HTR-8/SVneo (cell line): ENCODE measurements around the gene TCFL5.
A peak's percentile ranks its signal among the peaks of the same experiment; 100 is the strongest.

Experiments used
- DNase-seq: peaks from one replicate; pipeline ENCODE4 v3.0.0; 2011; ENCODE audit warnings: low spot score, mixed read lengths; ENCODE audit not compliant: insufficient read length
- FAIRE-seq: peaks from 2 replicates; lab custom pipeline; 2011; peaks lifted over from hg19 to GRCh38; lab: Jason Lieb, UNC

TCFL5 gene

DNA sequence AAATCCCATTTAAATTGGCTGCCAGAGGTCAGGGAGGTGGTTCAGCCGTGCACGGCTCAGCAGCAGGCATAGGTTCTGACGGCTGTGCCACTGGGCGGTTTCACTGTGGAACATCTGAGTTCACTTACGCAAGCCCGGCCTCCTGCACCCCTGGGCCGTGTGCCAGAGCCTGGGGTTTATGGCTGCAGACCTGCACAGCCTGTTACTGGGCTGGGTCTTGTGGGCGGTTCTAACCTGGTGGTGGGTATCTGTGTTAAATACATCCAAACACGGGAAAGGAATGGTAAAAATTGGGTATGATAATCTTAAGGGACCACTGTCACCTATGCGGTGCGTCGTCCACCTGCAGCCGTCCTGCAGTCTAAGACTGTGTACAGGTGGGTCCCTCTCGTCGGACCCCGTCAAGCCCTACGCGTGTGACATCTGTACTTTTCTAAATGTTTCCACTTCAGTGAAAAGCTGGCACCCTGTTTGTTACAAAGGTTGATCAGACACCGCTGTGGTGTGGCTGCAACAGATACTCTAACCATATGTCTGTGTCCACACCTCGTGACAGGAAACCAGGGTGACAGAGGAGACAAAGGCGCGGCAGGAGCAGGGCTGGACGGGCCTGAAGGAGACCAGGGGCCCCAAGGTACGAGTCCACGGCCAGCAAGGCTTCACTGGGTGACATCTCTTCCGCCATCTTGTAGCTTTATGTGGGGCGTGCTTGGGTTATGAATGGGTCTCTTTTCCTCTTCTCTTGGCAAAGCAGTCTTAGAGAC is 23.3 kb downstream of the TCFL5 start:
- FAIRE-seq (peak; percentile 20), DNase-seq (no peak)

DNA sequence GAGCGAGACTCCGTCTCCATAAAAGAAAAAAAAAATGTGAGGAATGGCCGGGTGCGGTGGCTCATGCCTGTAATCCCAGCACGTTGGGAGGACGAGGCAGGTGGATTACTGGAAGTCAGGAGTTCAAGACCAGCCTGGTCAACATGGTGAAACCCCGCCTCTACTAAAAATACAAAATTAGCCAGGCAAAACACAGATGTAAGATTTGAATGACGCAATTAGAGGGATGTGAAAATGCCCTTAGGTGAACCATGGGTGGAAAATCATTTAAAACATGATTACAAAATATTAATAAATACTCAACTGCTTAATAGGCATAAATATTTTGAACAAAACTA is 23.9 kb downstream of the TCFL5 start:
- FAIRE-seq (no peak), DNase-seq (no peak)

DNA sequence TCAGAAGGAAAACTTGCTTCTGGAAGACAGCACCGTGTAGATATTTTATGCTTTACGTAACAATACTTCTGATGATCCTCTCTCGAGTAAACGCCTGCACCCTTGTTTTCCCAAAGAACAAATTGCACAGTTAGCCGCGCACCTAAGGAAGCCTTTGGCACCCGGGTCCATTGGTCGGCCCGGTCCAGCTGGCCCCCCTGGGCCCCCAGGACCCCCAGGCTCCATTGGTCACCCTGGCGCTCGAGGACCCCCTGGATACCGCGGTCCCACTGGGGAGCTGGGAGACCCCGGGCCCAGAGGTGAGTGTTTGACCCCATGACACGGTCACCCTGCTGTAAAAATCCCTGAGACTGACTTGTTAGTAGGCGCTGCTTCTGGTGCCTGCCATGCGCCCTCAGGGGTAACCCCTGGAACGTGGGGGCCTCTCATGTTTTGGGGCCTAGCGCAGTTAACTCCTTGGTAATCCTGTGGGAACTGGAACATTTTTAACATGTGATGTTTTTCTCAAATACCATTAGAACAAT is 24.6 kb downstream of the TCFL5 start:
- no peak for FAIRE-seq
- DNase-seq: no peak

DNA sequence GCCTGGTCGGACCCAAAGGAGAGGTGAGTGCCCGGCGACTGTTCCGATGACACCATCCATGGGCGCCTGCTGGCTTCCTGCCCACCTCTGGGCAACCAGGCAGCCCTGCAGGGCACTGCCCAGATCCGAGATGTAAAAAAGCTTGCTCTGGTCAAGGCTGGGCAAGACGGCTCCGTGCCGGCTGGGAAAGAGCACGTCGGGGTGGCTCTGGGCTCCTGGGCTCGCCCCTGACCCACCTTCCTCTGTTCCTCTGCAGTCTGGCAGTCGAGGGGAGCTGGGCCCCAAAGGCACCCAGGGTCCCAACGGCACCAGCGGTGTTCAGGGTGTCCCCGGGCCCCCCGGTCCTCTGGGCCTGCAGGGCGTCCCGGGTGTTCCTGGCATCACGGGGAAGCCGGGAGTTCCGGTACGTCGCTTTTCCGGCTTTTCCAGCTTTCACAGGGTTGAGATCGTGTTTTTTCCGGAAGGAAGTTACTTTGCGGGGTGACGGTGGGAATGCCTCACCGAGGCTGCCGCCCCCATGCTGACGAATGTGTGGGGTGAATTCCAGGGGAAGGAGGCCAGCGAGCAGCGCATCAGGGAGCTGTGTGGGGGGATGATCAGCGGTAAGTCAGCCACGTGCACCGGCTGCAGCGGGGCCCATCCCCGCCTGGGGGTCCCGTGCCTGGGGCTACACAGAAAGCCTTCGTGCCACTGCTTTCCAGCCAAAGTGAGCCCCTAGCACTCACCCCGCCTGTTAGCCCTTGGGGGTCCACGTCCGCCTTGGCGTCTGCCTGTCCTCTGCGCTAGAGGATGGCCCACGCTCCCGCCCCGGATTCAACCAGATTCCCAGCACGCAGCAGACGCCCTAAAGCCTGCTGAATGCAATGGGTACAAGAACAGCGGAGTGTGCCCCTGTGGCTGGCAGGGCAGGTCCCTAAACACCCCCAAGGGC is 25.4 kb downstream of the TCFL5 start:
- FAIRE-seq: peak; percentile 23
- no peak for DNase-seq

DNA sequence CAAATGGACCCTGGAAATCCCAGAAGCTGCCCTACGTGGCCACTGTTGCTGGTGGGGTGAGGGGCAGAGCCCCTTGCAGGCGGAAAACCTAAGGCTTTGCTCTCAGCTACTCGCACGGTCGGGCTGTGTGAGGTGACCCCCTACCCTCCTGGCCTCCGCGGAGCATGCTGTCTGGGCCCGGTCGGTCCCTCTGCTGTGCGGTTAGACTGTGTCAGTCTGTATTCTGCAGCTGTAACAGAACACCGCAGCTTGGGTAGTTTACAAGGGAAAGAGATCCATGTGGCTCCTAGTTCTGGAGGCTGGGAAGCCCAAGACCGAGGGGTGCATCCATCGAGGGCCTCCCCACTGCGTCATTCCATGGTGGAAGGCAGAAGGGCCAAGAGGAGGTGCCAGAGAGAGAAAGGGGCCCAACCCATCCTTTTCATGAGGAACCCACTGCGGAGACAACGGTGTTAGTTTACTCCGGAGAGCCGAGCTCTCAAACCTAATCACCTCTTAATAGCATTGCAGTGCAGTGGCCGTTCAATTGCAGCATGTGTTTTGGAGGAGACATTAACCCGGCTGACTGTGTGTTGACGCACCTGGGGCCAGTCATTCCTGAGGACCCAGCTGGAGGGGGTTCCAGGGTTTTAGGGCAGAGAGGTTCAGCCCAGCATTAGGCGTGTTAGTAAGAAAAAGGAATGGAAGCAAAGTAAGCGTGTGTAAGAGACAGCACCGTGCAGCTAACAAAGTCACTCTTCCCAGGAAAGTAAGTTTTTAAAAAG is 26.5 kb downstream of the TCFL5 start:
- peak; percentile 48 for FAIRE-seq
- DNase-seq: no peak

DNA sequence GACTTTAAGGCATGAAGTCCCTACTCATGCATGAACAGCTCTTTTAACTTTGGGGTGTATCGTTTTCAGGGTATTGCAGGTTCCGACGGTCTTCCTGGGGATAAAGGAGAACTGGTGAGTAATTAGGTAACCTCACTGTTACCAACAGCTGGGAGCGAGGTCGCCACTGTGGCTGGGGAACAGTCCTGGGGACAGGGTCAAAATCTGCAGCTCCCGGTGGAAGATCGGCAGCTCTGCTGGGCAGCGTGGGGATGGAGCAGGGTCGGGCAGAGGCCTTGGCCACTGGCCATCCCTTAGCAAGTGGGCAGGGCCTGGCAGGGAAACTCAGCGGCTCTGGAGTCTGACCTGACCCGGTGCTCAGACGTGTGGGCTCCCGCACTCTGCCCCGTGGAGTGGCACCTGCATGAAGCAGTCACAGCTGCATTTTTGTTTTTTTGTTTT is 28.7 kb downstream of the TCFL5 start:
- DNase-seq (no peak), FAIRE-seq (peak; percentile 66)

DNA sequence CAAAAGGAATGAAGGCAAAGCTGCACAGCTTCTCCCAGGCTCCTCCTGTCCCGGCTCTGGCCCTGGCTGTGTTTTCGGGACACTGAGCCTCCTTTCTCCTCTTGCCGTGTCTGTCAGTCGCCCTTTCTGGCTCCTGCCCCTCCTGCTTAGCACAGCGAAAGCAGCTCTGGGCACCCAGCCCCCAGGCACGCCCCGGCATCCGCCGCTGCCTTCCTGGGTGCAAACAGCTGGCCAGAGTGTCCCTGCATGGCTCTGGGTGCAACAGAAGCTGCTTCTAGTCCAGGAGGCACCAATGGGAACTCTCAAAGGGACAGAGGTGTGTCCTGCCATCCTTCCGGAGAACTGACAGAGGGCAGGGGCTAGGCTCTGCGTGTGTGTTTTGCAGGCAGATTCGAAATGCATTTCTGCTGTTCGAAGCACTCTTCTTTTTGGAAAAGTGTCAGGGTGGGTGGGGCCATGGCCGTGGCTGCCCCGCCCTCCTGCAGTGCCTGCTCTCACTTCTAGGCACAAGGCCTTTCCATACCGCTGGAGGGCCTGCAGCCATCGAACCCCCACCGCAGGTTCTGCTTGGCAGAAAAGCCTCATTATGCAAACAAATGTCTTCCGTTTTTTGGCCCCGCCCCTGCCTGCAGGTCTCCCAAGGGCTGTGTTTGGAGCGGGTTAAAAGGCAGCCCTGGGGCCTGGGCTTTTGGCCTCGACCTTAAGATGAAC is 29.3 kb downstream of the TCFL5 start:
- FAIRE-seq: no peak
- no peak for DNase-seq

DNA sequence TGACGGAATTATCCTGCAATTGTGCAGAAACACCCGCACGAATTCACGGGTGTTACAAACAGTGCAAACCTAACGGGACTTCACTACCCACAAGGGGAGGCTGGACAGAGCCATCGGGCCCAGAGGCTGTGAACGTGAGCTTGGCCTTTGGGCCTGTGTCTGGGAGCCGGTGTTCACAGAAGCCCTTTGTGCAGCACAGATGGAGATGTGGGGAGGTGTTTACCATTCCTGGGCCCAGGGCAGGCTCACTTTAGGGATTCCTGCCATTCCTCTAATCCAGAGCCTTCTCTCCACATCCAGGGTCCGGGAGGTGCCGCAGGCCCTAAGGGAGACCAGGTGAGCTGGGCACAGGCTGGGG is 29.8 kb downstream of the TCFL5 start:
- DNase-seq: no peak
- FAIRE-seq: no peak

DNA sequence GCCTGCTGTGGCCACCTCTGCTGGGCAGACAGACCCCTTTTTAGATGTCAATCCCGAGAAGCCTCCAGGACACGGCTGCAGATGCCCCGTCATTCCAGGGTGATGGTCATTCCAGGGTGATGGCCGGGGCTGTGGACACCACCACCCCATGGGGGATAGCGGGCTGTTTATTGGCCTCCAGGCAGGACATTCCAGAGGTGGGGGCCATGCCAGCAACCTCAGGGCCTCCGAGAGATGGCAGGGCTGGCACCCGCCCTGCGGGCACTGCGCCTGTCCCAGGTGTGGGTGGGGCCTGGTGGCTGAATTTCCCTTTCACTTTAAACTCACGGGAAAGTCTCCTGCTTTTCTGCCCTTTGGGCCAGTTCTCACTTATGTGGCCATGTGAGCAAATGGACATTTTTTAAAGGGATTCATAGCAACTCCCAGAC is 30.2 kb downstream of the TCFL5 start:
- FAIRE-seq (peak; percentile 23), DNase-seq (no peak)

DNA sequence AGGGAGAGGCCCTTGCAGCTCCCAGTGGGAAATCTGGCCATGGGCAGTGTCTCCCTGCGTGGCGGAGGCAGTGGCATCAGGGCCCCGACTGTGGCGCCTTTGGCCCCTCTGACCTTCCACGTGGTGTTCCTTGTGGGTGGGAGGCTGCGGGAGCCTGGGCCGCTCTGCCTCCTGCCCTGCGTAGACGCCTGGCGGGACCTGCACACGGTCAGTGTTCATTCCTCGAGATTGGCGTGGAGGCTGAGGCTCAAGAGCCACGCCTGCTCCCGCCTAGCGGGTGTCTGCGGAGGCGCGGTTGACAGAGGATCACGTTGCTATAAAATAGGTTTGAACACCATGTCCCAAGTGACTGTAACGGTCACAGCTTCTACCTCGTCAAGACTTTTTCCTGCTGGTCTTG is 30.8 kb downstream of the TCFL5 start:
- FAIRE-seq (peak; percentile 83), DNase-seq (no peak)

DNA sequence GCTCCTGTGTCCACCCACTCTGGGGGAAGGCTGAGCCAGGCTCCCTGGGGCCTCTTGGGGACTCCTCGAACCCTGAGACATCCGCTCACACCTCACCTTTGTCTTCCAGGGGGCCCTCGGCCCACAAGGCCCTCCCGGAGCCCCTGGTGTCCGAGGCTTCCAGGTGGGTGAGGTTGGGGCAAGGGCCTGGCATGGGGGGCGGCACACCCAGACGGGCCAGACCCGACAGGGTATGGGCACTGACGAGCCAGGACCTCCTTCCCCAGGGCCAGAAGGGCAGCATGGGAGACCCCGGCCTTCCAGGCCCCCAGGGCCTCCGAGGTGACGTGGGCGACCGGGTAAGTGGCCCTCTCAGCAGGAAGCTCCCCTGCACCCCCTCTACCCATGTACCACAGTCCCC is 31.4 kb downstream of the TCFL5 start:
- no peak for FAIRE-seq

DNA sequence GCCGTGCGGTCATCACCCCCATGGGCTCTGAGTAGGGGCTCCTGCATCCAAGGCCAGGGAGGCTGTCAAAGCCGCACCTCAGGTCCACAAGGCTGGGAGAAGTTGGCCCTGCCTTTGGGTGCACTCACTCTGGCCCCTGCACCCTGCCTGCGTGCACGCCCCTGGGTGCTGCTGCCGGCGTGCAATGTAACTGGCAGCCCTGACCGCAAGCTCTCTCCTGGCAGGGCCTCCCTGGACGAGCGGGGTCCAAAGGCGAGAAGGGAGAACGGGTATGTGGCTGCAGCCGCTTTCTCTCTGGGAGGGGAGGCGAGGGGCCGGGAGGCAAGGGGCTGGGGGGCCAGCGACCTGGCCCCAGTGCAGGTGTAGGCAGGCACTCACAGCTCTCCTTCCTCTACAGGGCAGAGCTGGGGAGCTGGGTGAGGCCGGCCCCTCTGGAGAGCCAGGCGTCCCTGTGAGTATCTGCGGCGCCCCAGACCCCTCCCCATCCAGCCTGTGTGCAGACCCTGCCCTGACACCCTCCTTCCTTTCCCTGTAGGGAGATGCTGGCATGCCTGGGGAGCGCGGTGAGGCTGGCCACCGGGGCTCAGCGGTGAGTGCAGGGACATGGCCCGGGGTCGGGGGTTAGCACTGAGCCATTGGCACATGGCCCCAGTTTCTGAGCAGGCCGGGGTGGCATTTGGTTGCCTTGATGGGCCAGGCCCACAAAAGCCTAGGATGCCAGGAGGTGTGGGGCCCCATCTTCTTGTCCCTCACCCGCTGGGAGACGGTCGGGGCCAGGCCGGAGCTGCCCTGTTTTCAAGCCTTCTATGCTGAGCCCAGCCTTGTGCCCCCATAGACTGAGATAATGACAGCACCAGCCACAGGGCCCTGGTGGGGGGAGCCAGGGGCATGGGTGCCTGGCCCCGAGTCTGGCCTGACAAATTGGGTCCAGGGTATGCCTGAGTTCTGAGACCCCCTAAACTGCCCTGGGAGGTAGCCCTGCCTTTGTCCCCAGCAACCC is 32.1 kb downstream of the TCFL5 start:
- DNase-seq: no peak
- FAIRE-seq: peak; percentile 82

More for the DNA sequence above, 31.4 kb downstream of the TCFL5 start:
- DNase-seq: no peak

DNA sequence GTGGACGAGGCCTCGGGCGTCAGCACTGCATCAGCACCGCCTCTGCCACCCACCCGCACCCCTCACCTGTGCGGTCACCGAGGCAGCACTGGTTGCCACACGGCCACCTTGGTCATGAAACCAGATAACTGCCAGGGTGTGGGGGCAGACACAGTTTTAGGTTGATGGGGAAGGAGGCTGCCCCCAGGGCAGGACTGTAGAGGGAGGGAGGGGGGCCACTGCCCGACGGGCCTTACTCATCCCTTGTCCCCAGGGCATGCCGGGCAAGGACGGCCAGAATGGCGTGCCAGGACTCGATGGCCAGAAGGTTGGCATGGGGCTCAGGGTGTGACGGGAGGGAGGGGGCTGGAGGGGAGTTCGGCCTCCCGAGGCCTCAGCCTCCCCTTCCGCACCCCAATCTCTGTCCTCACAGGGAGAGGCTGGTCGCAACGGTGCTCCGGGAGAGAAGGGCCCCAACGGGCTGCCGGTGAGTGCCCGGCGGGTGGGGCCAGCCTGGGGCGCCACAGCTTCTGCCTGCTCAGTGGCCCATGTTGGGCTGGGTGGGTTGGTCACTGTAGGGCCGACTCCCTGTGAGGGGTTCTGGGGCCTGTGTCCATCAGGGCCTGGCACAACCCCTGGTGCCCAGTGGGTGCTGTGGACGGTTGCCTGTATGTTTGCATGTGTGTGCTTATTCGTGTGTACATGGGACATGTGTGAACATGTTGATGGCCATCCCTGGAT is 33.0 kb downstream of the TCFL5 start:
- peak; percentile 65 for FAIRE-seq
- DNase-seq: no peak

DNA sequence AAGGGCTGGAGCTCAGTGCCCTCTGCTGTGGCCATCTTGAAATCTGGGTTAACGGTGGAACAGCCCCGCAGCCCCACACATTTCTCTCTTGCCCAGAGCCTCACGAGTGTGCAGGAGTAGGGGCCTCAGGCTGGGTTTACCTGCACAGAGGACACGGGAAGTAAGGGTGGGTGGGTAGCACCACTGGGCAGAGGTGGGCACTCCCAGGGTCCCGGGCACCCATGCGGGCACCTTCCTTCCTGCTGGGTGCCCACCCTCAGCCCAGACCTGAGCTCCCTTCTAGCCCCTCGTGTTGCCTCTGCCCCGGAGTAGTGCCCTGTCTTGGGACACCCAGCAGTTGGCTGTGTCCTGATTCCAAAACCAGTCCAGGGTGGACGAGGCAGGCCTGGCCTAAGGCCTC is 33.6 kb downstream of the TCFL5 start:
- FAIRE-seq (no peak), DNase-seq (no peak)

DNA sequence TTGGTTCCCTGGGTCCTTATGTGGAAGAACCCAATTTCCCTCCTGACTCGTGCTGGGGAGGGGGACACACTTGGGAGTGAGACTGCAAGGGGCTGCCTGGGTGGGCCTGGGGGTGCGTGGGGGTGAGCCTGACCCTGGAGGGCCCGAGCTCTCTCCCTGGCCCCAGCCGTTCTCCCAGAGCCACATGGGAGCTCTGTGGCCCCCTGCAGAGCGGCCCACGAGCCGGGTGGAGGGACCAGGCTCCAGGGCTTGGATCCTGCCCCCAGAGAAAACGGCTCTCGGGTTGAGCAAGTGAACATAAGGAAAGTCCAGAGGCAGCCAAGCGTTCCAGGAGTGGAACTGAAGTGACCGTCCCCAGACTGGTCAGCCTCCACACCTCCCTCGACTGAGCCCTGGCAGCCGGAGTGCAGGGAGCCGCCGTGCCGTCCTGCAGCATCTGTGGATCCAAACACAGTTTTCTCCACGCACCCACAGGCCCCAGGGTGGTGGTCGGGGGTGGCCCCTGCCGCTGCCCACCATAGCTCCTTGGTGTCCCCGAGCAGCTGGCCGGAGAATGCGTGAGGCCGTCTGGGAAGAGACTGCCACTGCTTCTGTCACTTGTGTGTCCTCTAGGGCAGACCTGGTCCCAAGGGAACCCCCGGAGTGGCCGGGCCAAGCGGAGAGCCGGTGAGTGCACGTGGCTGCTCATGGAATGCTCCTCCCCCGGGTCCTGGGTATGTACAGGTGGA is 34.1 kb downstream of the TCFL5 start:
- no peak for DNase-seq
- FAIRE-seq: no peak

DNA sequence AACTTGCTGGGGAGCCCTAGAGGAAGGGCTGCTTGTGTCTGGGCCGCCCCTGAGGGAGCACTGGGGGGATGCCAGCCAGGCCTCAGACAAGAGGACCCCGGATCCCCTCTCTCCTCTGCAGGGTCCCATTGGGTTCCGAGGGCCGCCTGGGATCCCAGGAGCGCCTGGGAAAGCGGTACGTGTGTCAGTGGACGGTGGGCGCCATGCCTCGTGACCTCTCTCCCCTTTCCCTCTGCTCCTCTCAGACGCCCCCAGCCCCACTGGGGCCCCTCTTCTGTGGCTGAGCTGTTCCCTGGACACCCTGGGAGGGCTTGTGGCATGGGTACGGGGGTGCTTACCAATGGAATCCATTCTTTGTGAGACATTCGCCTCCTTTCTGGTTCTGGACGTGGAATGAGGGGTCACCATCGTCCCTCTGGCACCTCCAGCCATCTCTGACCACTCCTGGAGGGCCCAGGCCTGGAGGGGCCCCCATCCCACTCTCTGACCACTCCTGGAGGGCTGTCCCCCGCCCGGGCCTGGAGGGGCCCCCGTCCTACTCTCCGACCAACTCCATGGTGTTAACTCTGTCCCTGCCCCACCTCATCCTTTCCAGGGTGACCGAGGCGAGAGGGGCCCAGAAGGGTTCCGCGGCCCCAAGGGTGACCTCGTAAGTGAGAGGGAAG is 34.8 kb downstream of the TCFL5 start:
- no peak for FAIRE-seq
- DNase-seq: no peak
